GM21717 (cell line): ENCODE data around the gene ZNF174.

Source experiments
- ATAC-seq: cut with Tn5 transposase; IDR thresholded peaks from one replicate; pipeline ENCODE4 v1.9.1; 2021; ENCODE audit warnings: mild to moderate bottlenecking, moderate library complexity; ENCODE audit not compliant: unreplicated experiment

Gene ZNF174

GRCh38 chr16:3443108-3444031, 42.4 kb downstream of the ZNF174 start, which contains the start of the genes NAA60 and ZNF597:
Gene NAA60, plus strand, starts transcription at chr16:3443680. Its CDS starts 32,548 bp downstream, at chr16:3476228.
Gene ZNF597, minus strand, starts transcription at chr16:3443504. Its CDS starts 351 bp downstream, at chr16:3443153.
- ATAC-seq, result peak; percentile 87

GRCh38 chr16:3444032-3444388, 43.0 kb downstream of the ZNF174 start:
- ATAC-seq, result peak; percentile 26

- no peak for ATAC-seq
Observed at GRCh38 chr16:3454093-3454492, 53.1 kb downstream of the ZNF174 start.

GRCh38 chr16:3454631-3455147, 53.7 kb downstream of the ZNF174 start:
- no peak for ATAC-seq

GRCh38 chr16:3457434-3458252, 56.6 kb downstream of the ZNF174 start:
- ATAC-seq, result peak; percentile 70

- peak; percentile 10 for ATAC-seq
Observed at GRCh38 chr16:3458278-3458851, 57.4 kb downstream of the ZNF174 start.

GRCh38 chr16:3458852-3459361, 57.9 kb downstream of the ZNF174 start:
- no peak for ATAC-seq
